Measurements from ENCODE around the gene GJB2. TPM values are rescaled to one million over a fixed set of nuclear protein-coding genes. Genes with fewer than 3 reads are reported as not detected.
A peak's percentile ranks its signal among the peaks of the same experiment; 100 is the strongest.

GJB2 gene
- total RNA-seq, 1 experiment from 2014 or later = 5.5 TPM

DNA sequence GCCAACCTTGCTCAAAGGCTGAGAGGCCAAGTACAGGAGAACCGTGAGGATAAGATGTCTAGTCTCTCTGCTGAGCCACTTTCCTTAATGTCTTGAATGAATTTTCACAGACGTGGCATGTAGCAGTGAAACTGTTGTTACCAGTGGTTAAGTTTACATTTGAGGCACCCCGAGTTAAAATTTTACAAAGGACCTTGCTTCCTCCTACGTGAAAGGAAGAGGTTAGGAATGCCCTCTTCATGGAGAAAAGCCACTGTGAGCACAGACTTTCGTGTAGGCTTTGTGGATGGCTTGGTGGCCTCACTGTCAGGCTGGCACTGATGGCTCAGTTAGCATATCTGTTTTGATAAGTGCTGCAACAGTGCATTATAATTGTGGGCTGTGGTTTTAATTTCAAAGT is 2.7 kb downstream of the GJB2 start:
- BruUV-seq (replicated peaks) = no TSS peak
- ChIA-PET CTCF (interaction anchor here (0.6 kb wide), 1 partner anchor 53 kb away, joined by 3 read pairs; no protein-coding TSS in a partner anchor), POLR2A (ENCODE audit: unreplicated experiment) (no interaction called here)
- Histone ChIP-seq H3K4me2 (peak overlapping the region; percentile 85), H3K27me3 (ENCODE audit: insufficient read depth, low read depth) (no peaks in the 10 kb centered on the region), H3F3A (ENCODE audit: insufficient read depth, low read depth) (peaks cover 16% of the 10 kb centered on the region; the same call in 1 of the 2 replicates), H3K4me1 (replicated peaks; ENCODE audit: insufficient read depth) (peaks cover 19% of the 10 kb centered on the region), H4K20me1 (ENCODE audit: insufficient read depth) (no peaks in the 10 kb centered on the region; the same call in 1 of the 2 replicates), H3K9me3 (ENCODE audit: insufficient read depth, low read depth) (no peaks in the 10 kb centered on the region), H2AFZ (no peak overlapping the region), H3K4me3 (no peak overlapping the region), H3K9me2 (ENCODE audit: insufficient read depth) (no peaks in the 10 kb centered on the region), H3K79me2 (ENCODE audit: low read depth) (peaks cover 13% of the 10 kb centered on the region; the same call in 1 of the 2 replicates), H3K27ac (no peak overlapping the region), H3K36me3 (ENCODE audit: low read depth) (peaks cover 11% of the 10 kb centered on the region; the same call in 1 of the 2 replicates)
- intact Hi-C loops (cut with micrococcal nuclease; ENCODE audit: unreplicated experiment) = loop anchor here (10.0 kb wide), 1 partner anchor 735 kb away; no protein-coding TSS in a partner anchor
- no peak for TF ChIP-seq EZH2 (IDR thresholded peaks at IDR 0.05; ENCODE audit: low read depth)
- TF ChIP-seq, protein P1, sequence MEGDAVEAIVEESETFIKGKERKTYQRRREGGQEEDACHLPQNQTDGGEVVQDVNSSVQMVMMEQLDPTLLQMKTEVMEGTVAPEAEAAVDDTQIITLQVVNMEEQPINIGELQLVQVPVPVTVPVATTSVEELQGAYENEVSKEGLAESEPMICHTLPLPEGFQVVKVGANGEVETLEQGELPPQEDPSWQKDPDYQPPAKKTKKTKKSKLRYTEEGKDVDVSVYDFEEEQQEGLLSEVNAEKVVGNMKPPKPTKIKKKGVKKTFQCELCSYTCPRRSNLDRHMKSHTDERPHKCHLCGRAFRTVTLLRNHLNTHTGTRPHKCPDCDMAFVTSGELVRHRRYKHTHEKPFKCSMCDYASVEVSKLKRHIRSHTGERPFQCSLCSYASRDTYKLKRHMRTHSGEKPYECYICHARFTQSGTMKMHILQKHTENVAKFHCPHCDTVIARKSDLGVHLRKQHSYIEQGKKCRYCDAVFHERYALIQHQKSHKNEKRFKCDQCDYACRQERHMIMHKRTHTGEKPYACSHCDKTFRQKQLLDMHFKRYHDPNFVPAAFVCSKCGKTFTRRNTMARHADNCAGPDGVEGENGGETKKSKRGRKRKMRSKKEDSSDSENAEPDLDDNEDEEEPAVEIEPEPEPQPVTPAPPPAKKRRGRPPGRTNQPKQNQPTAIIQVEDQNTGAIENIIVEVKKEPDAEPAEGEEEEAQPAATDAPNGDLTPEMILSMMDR (conservative IDR thresholded peaks at IDR 0.05) = no peak
- no peak for DNase-seq

DNA sequence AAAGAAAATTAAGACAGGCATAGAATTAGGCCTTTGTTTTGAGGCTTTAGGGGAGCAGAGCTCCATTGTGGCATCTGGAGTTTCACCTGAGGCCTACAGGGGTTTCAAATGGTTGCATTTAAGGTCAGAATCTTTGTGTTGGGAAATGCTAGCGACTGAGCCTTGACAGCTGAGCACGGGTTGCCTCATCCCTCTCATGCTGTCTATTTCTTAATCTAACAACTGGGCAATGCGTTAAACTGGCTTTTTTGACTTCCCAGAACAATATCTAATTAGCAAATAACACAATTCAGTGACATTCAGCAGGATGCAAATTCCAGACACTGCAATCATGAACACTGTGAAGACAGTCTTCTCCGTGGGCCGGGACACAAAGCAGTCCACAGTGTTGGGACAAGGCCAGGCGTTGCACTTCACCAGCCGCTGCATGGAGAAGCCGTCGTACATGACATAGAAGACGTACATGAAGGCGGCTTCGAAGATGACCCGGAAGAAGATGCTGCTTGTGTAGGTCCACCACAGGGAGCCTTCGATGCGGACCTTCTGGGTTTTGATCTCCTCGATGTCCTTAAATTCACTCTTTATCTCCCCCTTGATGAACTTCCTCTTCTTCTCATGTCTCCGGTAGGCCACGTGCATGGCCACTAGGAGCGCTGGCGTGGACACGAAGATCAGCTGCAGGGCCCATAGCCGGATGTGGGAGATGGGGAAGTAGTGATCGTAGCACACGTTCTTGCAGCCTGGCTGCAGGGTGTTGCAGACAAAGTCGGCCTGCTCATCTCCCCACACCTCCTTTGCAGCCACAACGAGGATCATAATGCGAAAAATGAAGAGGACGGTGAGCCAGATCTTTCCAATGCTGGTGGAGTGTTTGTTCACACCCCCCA is 3.8 kb downstream of the GJB2 start:
- Histone ChIP-seq H3K27me3 (ENCODE audit: insufficient read depth, low read depth) (no peaks in the 10 kb centered on the region), H3K4me3 (no peak overlapping the region), H3K4me2 (no peak overlapping the region), H3K27ac (no peak overlapping the region), H4K20me1 (ENCODE audit: insufficient read depth) (no peaks in the 10 kb centered on the region; the same call in 1 of the 2 replicates), H3K79me2 (ENCODE audit: low read depth) (peaks cover 13% of the 10 kb centered on the region; the same call in 1 of the 2 replicates), H3F3A (ENCODE audit: insufficient read depth, low read depth) (peaks cover 9% of the 10 kb centered on the region; the same call in 1 of the 2 replicates), H3K4me1 (replicated peaks; ENCODE audit: insufficient read depth) (peaks cover 19% of the 10 kb centered on the region), H2AFZ (no peak overlapping the region), H3K36me3 (ENCODE audit: low read depth) (peaks cover 11% of the 10 kb centered on the region; the same call in 1 of the 2 replicates), H3K9me2 (ENCODE audit: insufficient read depth) (no peaks in the 10 kb centered on the region), H3K9me3 (ENCODE audit: insufficient read depth, low read depth) (no peaks in the 10 kb centered on the region)
- intact Hi-C loops (cut with micrococcal nuclease; ENCODE audit: unreplicated experiment) = no loop called here
- ChIA-PET CTCF (no interaction called here), POLR2A (ENCODE audit: unreplicated experiment) (no interaction called here)
- no TSS peak for BruUV-seq (replicated peaks)
- TF ChIP-seq, protein P1 (conservative IDR thresholded peaks at IDR 0.05) = no peak
- TF ChIP-seq EZH2 (IDR thresholded peaks at IDR 0.05; ENCODE audit: low read depth) = no peak
- DNase-seq = no peak

DNA sequence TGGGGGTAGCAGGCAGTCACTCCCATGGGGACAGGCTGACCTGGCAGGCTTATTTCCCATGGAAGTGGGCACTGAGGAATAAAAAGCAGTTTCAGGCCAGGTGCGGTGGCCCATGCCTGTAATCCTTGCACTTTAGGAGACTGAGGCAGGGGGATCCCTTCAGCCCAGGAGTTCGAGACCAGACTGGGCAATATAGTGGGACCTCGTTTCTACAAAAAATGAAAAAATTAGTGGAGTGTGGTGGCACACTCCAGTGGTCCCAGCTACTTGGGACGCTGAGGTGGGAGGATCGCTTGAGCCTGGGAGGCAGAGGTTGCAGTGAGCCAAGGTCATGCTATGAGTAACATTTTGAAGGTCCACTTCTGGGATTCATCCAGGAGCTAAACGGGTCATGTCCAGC is 6.0 kb downstream of the GJB2 start:
- Histone ChIP-seq H3K4me2 (no peak overlapping the region), H3K79me2 (ENCODE audit: low read depth) (peaks cover 13% of the 10 kb centered on the region; the same call in 1 of the 2 replicates), H3F3A (ENCODE audit: insufficient read depth, low read depth) (peaks cover 6% of the 10 kb centered on the region; the same call in 1 of the 2 replicates), H3K4me3 (no peak overlapping the region), H3K36me3 (ENCODE audit: low read depth) (peaks cover 11% of the 10 kb centered on the region; the same call in 1 of the 2 replicates), H3K27me3 (ENCODE audit: insufficient read depth, low read depth) (no peaks in the 10 kb centered on the region), H3K9me3 (ENCODE audit: insufficient read depth, low read depth) (no peaks in the 10 kb centered on the region), H4K20me1 (ENCODE audit: insufficient read depth) (no peaks in the 10 kb centered on the region; the same call in 1 of the 2 replicates), H3K27ac (no peak overlapping the region), H3K9me2 (ENCODE audit: insufficient read depth) (no peaks in the 10 kb centered on the region), H3K4me1 (replicated peaks; ENCODE audit: insufficient read depth) (peaks cover 19% of the 10 kb centered on the region), H2AFZ (no peak overlapping the region)
- ChIA-PET CTCF (no interaction called here), POLR2A (ENCODE audit: unreplicated experiment) (no interaction called here)
- BruUV-seq (replicated peaks) = no TSS peak
- TF ChIP-seq EZH2 (IDR thresholded peaks at IDR 0.05; ENCODE audit: low read depth) = no peak
- TF ChIP-seq, protein P1 (conservative IDR thresholded peaks at IDR 0.05) = no peak
- DNase-seq = no peak
- intact Hi-C loops (cut with micrococcal nuclease; ENCODE audit: unreplicated experiment) = no loop called here

Data from PC-9 (cell line).